Activated T-helper 9 cell treated with anti-CD3 and anti-CD28 coated beads, Interleukin-2, amount 50 U/mL, for 16 hours (primary cell): ENCODE measurements around the gene ZNF91.
"Not testable (repeated sequence)": the region's sequence is repeated elsewhere in the genome, so short reads cannot be mapped to it uniquely, and the experiment has no call there.

Experiments
- DNase-seq: peaks from one replicate; pipeline ENCODE4 v3.0.0-alpha.2; 2020; ENCODE audit warnings: low read depth

ZNF91 gene

GRCh38 chr19:23395722-23396117 is 449 bp upstream of the ZNF91 start:
- DNase-seq: not testable (repeated sequence)

- peak; percentile 17 for DNase-seq
Observed at GRCh38 chr19:23394511-23394910, 760 bp downstream of the ZNF91 start.

- DNase-seq: no peak
Observed at GRCh38 chr19:23393121-23393520, 2.1 kb downstream of the ZNF91 start.

GRCh38 chr19:23391236-23391635 is 4.0 kb downstream of the ZNF91 start:
- no peak for DNase-seq

- no peak for DNase-seq
Observed at GRCh38 chr19:23385404-23385803, 9.9 kb downstream of the ZNF91 start.

GRCh38 chr19:23384858-23385257 is 10.4 kb downstream of the ZNF91 start:
- no peak for DNase-seq

- no peak for DNase-seq
Observed at GRCh38 chr19:23384166-23384565, 11.1 kb downstream of the ZNF91 start.

- no peak for DNase-seq
Observed at GRCh38 chr19:23382955-23383354, 12.3 kb downstream of the ZNF91 start.

- no peak for DNase-seq
Observed at GRCh38 chr19:23381114-23381513, 14.2 kb downstream of the ZNF91 start.

- not testable (repeated sequence) for DNase-seq
Observed at GRCh38 chr19:23379671-23380070, 15.6 kb downstream of the ZNF91 start.

GRCh38 chr19:23378948-23379347 is 16.3 kb downstream of the ZNF91 start:
- DNase-seq: no peak

GRCh38 chr19:23377276-23377675 is 18.0 kb downstream of the ZNF91 start:
- DNase-seq: no peak

- no peak for DNase-seq
Observed at GRCh38 chr19:23366437-23366836, 28.8 kb downstream of the ZNF91 start.

GRCh38 chr19:23366031-23366430 is 29.2 kb downstream of the ZNF91 start:
- DNase-seq: not testable (repeated sequence)

- no peak for DNase-seq
Observed at GRCh38 chr19:23365222-23365621, 30.0 kb downstream of the ZNF91 start.

GRCh38 chr19:23361843-23362242 is 33.4 kb downstream of the ZNF91 start:
- not testable (repeated sequence) for DNase-seq

GRCh38 chr19:23351806-23352205 is 43.5 kb downstream of the ZNF91 start:
- DNase-seq: no peak

GRCh38 chr19:23346696-23347095 is 48.6 kb downstream of the ZNF91 start:
- no peak for DNase-seq

- no peak for DNase-seq
Observed at GRCh38 chr19:23345838-23346237, 49.4 kb downstream of the ZNF91 start.

GRCh38 chr19:23343434-23344010 is 51.7 kb downstream of the ZNF91 start:
- no peak for DNase-seq

GRCh38 chr19:23328211-23328610 is 67.1 kb downstream of the ZNF91 start:
- DNase-seq: no peak

GRCh38 chr19:23321953-23322549 is 73.2 kb downstream of the ZNF91 start:
- DNase-seq: no peak

GRCh38 chr19:23321403-23321802 is 73.9 kb downstream of the ZNF91 start:
- DNase-seq: not testable (repeated sequence)

GRCh38 chr19:23319571-23319970 is 75.7 kb downstream of the ZNF91 start:
- DNase-seq: not testable (repeated sequence)
